HepG2 (cell line): ENCODE measurements around the gene RGS11. TPM values are rescaled to one million over a fixed set of nuclear protein-coding genes. Genes with fewer than 3 reads are reported as not detected.

Experiments used
- BRD4 ChIP-seq: sonication (generic); formaldehyde crosslinking; IDR thresholded peaks from 2 replicates; pipeline ENCODE4 v1.4.0; 2020; ENCODE audit warnings: missing genetic modification reagents
- CBX2 ChIP-seq, 2 experiments: fragments of 200-600 bp in 1 of 2; sonication (generic); formaldehyde crosslinking in 1 of 2; IDR thresholded peaks; 2 replicates each; pipeline versions ENCODE4 v1.7.0 to v1.8.1; 2018 to 2022; ENCODE audit warnings: low read depth in 2 of 2, low read length in 1 of 2, mild to moderate bottlenecking in 1 of 2, missing genetic modification reagents in 1 of 2
- CERS6 ChIP-seq: sonication (generic); formaldehyde crosslinking; IDR thresholded peaks from 2 replicates; pipeline ENCODE4 v1.5.0; 2020; ENCODE audit warnings: missing genetic modification reagents
- IRF2 ChIP-seq: IDR thresholded peaks from 2 replicates; pipeline ENCODE4 v1.6.1; 2018; ENCODE audit warnings: missing genetic modification reagents, missing compliant biosample characterization
- MAFG ChIP-seq: sonication (generic); formaldehyde crosslinking; IDR thresholded peaks from 2 replicates; pipeline ENCODE4 v1.5.1; 2020; ENCODE audit warnings: mild to moderate bottlenecking, missing genetic modification reagents
- PHF20 ChIP-seq: sonication (generic); formaldehyde crosslinking; IDR thresholded peaks from 2 replicates; pipeline ENCODE4 v1.5.0; 2020; ENCODE audit warnings: mild to moderate bottlenecking, missing genetic modification reagents
- SOX13 ChIP-seq, 3 experiments: fragments of 450-650 bp in 1 of 3; sonication (generic) in 1 of 3; formaldehyde crosslinking in 1 of 3; IDR thresholded peaks in 2 of 3; conservative IDR thresholded peaks in 1 of 3; 2 replicates each; pipeline versions ENCODE4 v1.5.0 to v1.6.1; 2016 to 2020; ENCODE audit warnings: antibody characterized with exemption in 1 of 3, mild to moderate bottlenecking in 1 of 3, missing compliant biosample characterization in 1 of 3, missing genetic modification reagents in 1 of 3, moderate library complexity in 1 of 3
- U2AF1 ChIP-seq: fragments of 200-400 bp; formaldehyde crosslinking; optimal IDR thresholded peaks from 2 replicates; pipeline ENCODE3; 2017; ENCODE audit warnings: mild to moderate bottlenecking, low read depth, low read length
- ZNF136 ChIP-seq: sonication (generic); formaldehyde crosslinking; IDR thresholded peaks from 2 replicates; pipeline ENCODE4 v1.8.1; 2022; ENCODE audit warnings: low read depth, mild to moderate bottlenecking, moderate library complexity, missing genetic modification reagents
- ZNF160 ChIP-seq: sonication (generic); formaldehyde crosslinking; IDR thresholded peaks from 2 replicates; pipeline ENCODE4 v1.8.0; 2022; ENCODE audit warnings: mild to moderate bottlenecking, inconsistent platforms, missing genetic modification reagents
- ZNF34 ChIP-seq: sonication (generic); formaldehyde crosslinking; IDR thresholded peaks from 2 replicates; pipeline ENCODE4 v1.4.0; 2020; ENCODE audit warnings: mild to moderate bottlenecking, missing genetic modification reagents, borderline replicate concordance
- ZNF720 ChIP-seq: sonication (generic); formaldehyde crosslinking; IDR thresholded peaks from 2 replicates; pipeline ENCODE4 v1.4.0; 2020; ENCODE audit warnings: missing genetic modification reagents
- ZNF850 ChIP-seq: sonication (generic); formaldehyde crosslinking; conservative IDR thresholded peaks from 2 replicates; pipeline ENCODE4 v1.9.0; 2021; ENCODE audit warnings: mild to moderate bottlenecking, missing genetic modification reagents
- polyA plus RNA-seq, 8 experiments: library from polyadenylated mRNA; depleted of rRNA in 3 of 8; stranded (reverse) in 7 of 8; unstranded in 1 of 8; fragments of >200 nt; fragmentation: Illumina TruSeq in 4 of 8; extraction: Trizol in 4 of 8; gene quantifications; 2 replicates each; pipeline versions ENCODE4 v1.2.1 to v1.2.3, GENCODE V29; 2011 to 2016; ENCODE audit warnings: low read depth in 4 of 8, missing spikeins in 1 of 8, mixed read lengths in 1 of 8; ENCODE audit not compliant: insufficient read depth in 1 of 8
- total RNA-seq, 5 experiments: library from RNA; depleted of rRNA; stranded (reverse); fragments of >200 nt; fragmentation: Illumina TruSeq; extraction: Trizol; gene quantifications; 2 replicates each; pipeline ENCODE4 v1.2.3, GENCODE V29; 2016; ENCODE audit warnings: low read depth in 1 of 5
- TF ChIP-seq, protein P1 (sequence below): sonication (generic); formaldehyde crosslinking; IDR thresholded peaks from 2 replicates; pipeline ENCODE4 v1.4.0; 2020; ENCODE audit warnings: mild to moderate bottlenecking, missing genetic modification reagents
- TF ChIP-seq, protein P2 (sequence below): sonication (generic); formaldehyde crosslinking; IDR thresholded peaks from 2 replicates; pipeline ENCODE4 v1.9.0; 2021; ENCODE audit warnings: mild to moderate bottlenecking, missing genetic modification reagents
- TF ChIP-seq, protein P3 (sequence below): IDR thresholded peaks from 2 replicates; pipeline ENCODE4 v1.6.1; 2016; ENCODE audit warnings: mild to moderate bottlenecking, missing biosample characterization, missing genetic modification reagents
- TF ChIP-seq, protein P4 (sequence below): sonication (generic); IDR thresholded peaks from 2 replicates; pipeline ENCODE4 v1.6.1; 2016; ENCODE audit warnings: low read depth, borderline replicate concordance

The RGS11 gene
- total and polyA plus RNA-seq, 2 of the 13 experiments (the other 11 are each of a cell fraction or from before 2014, with no cell fraction given) = 0.11 TPM; not detected in 1

GRCh38 chr16:228852-229730, 46.7 kb downstream of the RGS11 start, which contains the start of gene LUC7L (continued):
- peak; percentile 89; the same call in 1 of the 2 replicates for TF ChIP-seq ZNF136 (CRISPR knock-in tag)
- peak; percentile 93 for TF ChIP-seq BRD4
- peak; percentile 91 for TF ChIP-seq PHF20
- TF ChIP-seq, protein P1, sequence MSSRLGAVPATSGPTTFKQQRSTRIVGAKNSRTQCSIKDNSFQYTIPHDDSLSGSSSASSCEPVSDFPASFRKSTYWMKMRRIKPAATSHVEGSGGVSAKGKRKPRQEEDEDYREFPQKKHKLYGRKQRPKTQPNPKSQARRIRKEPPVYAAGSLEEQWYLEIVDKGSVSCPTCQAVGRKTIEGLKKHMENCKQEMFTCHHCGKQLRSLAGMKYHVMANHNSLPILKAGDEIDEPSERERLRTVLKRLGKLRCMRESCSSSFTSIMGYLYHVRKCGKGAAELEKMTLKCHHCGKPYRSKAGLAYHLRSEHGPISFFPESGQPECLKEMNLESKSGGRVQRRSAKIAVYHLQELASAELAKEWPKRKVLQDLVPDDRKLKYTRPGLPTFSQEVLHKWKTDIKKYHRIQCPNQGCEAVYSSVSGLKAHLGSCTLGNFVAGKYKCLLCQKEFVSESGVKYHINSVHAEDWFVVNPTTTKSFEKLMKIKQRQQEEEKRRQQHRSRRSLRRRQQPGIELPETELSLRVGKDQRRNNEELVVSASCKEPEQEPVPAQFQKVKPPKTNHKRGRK = no peak
- TF ChIP-seq SOX13 (IDR thresholded peaks at IDR 0.05) = no peak
- TF ChIP-seq SOX13 (CRISPR knock-in tag; conservative IDR thresholded peaks at IDR 0.05 in 1 of 2, IDR thresholded peaks at IDR 0.05 in 1 of 2) = peak in 1 of 2 experiments; percentile 71; a peak in 2 of 4 replicates
- peak; percentile 94 for TF ChIP-seq ZNF160 (CRISPR knock-in tag)
- TF ChIP-seq U2AF1 = no peak
- 0 out of 2 replicates have a peak, but pooled peaks have one; percentile 16 for TF ChIP-seq ZNF34 (CRISPR knock-in tag)
- TF ChIP-seq ZNF720 (CRISPR knock-in tag) = no peak
- no peak for TF ChIP-seq CBX2 (IDR thresholded peaks at IDR 0.05; ENCODE audit: low read depth, low read length)
- no peak; the same call in 1 of the 2 replicates for TF ChIP-seq CBX2 (CRISPR knock-in tag; IDR thresholded peaks at IDR 0.05; ENCODE audit: low read depth)
- TF ChIP-seq, protein P2, sequence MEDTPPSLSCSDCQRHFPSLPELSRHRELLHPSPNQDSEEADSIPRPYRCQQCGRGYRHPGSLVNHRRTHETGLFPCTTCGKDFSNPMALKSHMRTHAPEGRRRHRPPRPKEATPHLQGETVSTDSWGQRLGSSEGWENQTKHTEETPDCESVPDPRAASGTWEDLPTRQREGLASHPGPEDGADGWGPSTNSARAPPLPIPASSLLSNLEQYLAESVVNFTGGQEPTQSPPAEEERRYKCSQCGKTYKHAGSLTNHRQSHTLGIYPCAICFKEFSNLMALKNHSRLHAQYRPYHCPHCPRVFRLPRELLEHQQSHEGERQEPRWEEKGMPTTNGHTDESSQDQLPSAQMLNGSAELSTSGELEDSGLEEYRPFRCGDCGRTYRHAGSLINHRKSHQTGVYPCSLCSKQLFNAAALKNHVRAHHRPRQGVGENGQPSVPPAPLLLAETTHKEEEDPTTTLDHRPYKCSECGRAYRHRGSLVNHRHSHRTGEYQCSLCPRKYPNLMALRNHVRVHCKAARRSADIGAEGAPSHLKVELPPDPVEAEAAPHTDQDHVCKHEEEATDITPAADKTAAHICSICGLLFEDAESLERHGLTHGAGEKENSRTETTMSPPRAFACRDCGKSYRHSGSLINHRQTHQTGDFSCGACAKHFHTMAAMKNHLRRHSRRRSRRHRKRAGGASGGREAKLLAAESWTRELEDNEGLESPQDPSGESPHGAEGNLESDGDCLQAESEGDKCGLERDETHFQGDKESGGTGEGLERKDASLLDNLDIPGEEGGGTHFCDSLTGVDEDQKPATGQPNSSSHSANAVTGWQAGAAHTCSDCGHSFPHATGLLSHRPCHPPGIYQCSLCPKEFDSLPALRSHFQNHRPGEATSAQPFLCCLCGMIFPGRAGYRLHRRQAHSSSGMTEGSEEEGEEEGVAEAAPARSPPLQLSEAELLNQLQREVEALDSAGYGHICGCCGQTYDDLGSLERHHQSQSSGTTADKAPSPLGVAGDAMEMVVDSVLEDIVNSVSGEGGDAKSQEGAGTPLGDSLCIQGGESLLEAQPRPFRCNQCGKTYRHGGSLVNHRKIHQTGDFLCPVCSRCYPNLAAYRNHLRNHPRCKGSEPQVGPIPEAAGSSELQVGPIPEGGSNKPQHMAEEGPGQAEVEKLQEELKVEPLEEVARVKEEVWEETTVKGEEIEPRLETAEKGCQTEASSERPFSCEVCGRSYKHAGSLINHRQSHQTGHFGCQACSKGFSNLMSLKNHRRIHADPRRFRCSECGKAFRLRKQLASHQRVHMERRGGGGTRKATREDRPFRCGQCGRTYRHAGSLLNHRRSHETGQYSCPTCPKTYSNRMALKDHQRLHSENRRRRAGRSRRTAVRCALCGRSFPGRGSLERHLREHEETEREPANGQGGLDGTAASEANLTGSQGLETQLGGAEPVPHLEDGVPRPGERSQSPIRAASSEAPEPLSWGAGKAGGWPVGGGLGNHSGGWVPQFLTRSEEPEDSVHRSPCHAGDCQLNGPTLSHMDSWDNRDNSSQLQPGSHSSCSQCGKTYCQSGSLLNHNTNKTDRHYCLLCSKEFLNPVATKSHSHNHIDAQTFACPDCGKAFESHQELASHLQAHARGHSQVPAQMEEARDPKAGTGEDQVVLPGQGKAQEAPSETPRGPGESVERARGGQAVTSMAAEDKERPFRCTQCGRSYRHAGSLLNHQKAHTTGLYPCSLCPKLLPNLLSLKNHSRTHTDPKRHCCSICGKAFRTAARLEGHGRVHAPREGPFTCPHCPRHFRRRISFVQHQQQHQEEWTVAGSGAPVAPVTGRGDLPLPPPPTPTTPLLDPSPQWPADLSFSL (CRISPR knock-in tag) = no peak
- peak; percentile 87 for TF ChIP-seq IRF2 (CRISPR knock-in tag)
- no peak for TF ChIP-seq CERS6
- TF ChIP-seq, protein P3, sequence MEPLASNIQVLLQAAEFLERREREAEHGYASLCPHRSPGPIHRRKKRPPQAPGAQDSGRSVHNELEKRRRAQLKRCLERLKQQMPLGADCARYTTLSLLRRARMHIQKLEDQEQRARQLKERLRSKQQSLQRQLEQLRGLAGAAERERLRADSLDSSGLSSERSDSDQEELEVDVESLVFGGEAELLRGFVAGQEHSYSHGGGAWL (CRISPR knock-in tag) = peak; percentile 98
- peak; percentile 96; the same call in 1 of the 2 replicates for TF ChIP-seq ZNF850 (CRISPR knock-in tag)
- 0 out of 2 replicates have a peak, but pooled peaks have one; percentile 59 for TF ChIP-seq MAFG (CRISPR knock-in tag)
- TF ChIP-seq, protein P4, sequence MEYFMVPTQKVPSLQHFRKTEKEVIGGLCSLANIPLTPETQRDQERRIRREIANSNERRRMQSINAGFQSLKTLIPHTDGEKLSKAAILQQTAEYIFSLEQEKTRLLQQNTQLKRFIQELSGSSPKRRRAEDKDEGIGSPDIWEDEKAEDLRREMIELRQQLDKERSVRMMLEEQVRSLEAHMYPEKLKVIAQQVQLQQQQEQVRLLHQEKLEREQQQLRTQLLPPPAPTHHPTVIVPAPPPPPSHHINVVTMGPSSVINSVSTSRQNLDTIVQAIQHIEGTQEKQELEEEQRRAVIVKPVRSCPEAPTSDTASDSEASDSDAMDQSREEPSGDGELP = no peak
